Stimulated activated CD4-positive, alpha-beta T cell treated with anti-CD3 and anti-CD28 coated beads, Interleukin-12 subunit alpha, Interleukin-12 subunit beta, amount 100 ng/mL, for 48 hours (primary cell): ENCODE data around the gene ABCA2.
"Not testable (repeated sequence)": the region's sequence is repeated elsewhere in the genome, so short reads cannot be mapped to it uniquely, and the experiment has no call there.

Experiments
- DNase-seq, 3 donors: peaks; one replicate each; pipeline ENCODE4 v3.0.0-alpha.2; 2020; ENCODE audit warnings: low read depth in 2 of 3, low spot score in 1 of 3

The ABCA2 gene

DNA sequence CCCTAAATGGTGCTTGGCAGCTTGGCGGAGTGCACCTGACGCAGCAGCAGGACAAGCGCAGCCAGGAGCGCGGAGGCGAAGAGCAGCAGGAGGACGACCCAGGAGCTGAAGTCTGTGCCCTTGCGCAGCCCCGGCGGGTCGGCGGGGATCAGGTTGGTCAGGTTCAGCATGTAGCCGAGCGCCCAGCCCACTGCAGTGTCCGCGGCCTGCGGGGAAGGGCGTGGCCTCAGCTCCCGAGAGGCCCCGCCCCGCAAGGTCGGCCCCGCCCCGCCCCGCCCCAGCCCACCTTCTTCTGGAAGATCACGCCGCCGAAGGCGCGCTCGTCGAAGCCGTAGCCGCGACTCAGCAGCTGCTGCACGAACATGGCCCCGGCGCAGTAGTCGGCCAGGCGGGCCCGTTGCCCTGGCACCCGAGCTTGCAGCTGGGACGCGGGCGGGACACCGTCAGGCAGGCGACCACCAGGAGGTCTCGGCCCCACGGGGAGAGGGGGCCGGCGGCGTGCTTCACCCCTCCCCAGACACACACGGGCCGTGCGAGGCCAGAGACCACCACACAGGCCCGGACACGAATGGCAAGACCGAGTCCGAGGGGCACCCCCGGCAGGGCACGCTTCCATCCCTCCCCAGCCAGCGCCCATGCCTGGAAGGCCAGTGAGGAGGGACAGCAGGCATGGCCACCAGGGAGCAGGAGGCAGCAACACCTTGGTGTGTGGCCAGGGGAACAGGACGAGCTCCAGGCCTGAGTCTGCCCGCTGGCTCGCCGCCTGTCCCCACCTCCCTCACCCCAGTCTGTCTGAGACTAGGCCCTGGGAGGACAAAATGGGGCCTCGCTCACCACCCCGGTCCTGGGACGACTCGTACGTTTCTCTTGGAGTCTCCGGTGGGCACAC is 20.9 kb upstream of the ABCA2 start:
- no peak for DNase-seq

- peak; percentile 60 to 82 (median 82) for DNase-seq
These were observed 18.2 kb upstream of the ABCA2 start, which contains the start of gene NPDC1 for GRCh38 chr9:137046088-137046787. NPDC1 (minus strand) TSS chr9:137046177; CDS start chr9:137045989, 188 bp downstream.

GRCh38 chr9:137045294-137046087 is 17.5 kb upstream of the ABCA2 start:
- no peak for DNase-seq

- DNase-seq = no peak
These were observed 16.6 kb upstream of the ABCA2 start for GRCh38 chr9:137044502-137045177.

DNA sequence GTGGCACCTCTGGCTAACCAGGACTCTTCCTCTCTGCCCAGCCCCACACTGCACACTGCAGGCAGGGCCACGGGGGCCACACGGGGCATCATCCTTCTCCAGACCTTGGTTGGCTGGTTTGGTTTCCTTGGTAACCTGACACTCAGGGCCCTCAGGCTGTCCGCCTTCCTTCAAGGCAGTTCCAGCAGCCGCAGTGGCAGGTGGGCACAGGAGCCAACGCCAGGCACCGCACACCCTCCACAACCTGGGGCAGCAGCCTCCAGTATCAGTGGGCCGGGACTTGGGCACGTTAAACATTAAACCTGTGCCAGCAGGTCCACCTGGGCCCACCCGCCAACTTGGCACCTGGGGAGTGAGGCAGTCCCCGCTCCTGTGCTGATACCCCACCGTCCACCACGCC is 16.0 kb upstream of the ABCA2 start:
- no peak for DNase-seq

- DNase-seq = no peak
These were observed 15.0 kb upstream of the ABCA2 start for GRCh38 chr9:137042751-137043727.

GRCh38 chr9:137041124-137041523 is 13.1 kb upstream of the ABCA2 start:
- no peak for DNase-seq

- DNase-seq = no peak
These were observed 12.5 kb upstream of the ABCA2 start for GRCh38 chr9:137040568-137040967.

- DNase-seq = no peak
These were observed 11.8 kb upstream of the ABCA2 start for GRCh38 chr9:137039611-137040366.

DNA sequence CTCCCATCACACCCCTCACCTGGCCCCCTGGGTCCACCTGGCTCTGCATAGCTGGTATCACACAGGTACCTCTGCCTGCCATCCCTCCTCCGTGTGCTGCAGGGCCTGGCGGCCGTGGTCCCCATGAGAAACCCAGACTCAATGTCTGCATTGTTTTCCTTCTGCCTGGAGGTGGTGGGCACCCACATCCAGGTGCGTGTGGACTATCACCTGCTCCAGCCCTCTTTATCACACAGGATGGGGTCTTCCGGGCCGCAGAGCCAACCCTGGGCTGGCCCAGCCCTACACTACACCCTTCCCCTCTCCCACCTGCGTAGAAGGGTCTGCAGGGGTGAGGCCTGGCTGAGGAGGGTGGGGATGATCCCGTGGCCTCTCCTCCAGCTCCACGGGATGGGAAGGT is 10.9 kb upstream of the ABCA2 start:
- no peak for DNase-seq

- DNase-seq = no peak
These were observed 9.4 kb upstream of the ABCA2 start for GRCh38 chr9:137037483-137037882.

DNA sequence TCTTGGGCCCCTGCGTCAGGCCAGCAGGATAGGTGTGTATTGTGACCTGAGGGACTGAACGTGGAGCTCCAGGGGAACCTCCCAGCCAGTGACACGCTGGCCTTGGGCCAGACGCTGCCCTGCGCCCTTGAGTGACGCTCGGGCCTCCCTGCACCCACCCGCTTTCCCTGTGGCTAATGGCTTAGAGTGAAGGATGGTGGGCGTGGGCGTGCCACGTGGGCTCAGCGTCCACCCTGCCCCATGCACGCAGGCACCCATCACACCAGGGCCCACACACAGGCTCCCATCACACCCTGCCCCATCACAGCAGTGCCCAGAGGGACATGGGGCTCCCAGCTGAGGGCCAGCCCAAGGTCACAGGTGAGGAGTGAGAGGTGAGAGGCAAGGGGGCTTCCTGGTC is 9.0 kb upstream of the ABCA2 start:
- DNase-seq = no peak

DNA sequence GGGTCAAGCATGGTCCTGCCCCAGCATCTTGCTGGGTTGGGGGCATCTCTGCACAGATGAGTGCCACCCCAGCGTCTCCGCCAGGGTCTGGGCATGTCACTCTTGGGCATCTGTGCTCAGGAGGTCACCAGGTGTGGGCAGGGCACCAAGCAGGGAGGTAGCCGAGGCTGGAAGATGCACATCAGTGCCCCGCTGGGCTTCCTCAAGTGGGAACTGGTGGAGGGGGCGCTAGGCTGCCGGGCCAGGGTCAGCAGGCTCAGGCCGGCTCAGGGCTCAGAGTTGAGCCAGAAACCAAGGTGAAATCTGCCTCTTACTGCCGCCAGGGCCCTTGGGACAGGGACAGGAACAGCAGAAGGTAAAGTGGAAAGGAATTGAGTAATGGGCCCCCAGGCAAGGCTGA is 7.9 kb upstream of the ABCA2 start:
- DNase-seq = no peak

DNA sequence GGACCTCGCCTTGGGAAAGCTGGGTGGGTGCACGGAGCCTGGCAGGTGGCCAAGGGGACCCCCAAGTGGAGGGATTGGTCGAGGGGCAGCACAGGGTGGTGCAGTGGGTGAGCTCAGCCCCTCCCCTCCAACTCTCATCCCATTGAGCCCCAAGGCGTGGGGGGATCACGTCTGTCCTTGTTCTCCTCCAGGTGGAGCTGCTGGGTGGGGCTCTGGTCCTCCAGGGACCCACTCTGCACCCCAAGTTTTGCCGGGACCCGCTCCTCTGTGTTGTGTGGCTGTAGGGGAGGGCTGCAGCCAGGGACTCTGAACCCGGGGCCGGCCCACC is 7.4 kb upstream of the ABCA2 start:
- DNase-seq = no peak

DNA sequence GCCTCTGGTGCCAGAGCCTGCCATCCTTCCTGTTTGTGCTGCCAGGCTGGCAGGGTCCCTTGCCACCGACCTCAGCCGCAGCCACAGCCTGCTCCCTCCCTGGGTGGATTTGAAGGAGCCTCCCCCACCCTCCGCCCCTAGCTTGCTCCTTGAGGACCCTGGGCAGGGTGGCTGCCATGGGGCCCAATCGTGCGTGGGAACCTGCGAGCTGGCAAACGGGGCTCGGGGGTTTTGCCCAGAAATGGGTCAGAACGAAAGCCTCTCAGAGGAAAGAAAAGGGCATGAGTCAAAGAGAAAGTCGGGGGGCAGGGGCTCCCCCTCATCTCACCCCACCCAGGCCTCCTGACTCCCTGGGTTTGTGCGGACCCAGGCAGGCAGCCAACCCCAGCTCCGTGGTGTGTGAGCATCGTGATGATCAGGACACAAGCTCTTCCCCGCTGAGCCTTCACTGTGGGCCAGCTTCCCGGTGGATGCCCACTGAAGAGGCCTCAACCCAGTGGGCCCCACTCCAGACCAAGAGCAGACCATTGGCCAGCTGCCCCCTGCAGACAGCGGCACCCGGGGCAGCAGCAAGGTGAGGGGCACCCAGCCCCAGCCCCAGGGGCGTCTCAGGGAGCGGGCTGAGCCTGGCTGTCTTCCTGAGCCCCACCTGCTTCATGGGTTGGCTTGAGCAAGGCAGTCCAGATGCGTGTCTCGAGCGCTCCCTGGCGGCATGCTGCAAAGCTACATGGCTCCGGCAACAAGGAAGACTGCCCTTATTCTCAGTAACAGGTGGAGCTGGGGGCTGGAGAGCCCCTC is 6.9 kb upstream of the ABCA2 start:
- peak; percentile 77 to 87 (median 83) for DNase-seq

DNA sequence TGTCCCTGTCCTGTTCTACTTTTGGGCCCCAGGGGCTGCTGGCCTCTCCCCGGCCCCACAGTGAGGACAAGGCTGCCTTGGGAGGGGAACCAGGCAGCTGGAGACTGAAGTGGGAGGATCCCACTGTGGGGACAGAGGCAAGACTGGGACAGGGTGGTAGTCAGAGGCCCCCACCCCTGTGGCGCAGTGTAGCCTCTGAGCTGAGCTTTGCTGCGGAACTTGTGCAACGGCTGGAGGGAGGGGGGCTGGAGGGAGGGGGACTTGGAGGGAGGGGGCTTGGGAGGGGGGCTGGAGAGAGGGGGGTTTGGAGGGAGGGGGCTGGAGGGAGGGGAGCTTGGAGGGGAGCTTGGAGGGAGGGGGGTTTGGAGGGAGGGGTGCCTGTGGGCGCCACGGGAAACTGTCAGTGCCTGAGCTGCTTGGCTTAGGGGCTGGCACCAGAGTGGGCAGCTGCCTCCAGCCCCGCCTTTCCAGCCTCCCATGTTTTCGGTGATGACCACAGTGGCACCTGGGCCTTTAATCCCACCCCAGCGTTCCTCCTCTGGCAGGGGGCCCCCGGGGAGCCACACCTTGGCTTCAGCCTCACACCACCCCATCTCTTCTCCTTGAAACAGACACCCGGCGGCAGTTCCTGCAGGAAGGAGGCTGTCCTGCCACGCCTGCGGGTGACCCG is 6.1 kb upstream of the ABCA2 start:
- no peak for DNase-seq

DNA sequence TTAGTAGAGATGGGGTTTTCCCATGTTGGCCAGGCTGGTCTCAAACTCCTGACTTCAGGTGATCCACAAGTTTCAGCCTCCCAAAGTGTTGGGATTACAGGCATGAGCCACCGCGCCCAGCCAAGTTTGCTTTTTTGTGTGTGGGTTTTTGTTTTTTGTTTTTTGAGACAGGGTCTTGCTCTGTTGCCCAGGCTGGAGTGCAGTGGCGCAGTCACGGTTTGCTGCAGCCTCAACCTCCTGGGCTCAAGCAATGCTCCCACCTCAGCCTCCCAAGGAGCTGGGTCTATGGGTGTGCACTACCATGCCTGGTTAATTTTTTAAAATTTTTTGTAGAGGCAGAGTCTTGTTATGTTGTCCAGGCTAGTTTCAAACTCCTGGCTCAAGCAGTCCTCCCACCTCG is 5.4 kb upstream of the ABCA2 start:
- not testable (repeated sequence) for DNase-seq

DNA sequence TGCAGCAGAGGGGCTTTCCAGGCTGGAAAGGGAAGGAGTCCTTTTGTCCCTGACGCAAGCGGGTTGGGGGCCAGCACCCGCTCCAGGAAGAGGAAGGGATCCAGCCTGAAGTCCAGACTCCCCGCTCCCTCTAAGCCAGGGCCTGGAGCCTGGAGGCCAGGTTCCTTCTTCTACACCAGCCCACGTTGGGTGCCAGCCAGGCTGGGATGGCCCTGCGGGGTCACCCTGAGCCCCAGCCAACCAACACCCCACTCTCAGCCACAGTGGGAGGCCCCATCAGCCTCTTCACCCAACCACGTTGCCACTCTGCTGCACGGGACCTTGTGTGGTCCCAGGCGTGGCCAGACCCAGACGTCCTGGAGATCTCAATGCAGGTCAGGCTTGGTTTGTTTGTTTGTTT is 4.8 kb upstream of the ABCA2 start:
- DNase-seq = no peak
